Measurements from ENCODE around the gene ZNF169. TPM values are rescaled to one million over a fixed set of nuclear protein-coding genes. Genes with fewer than 3 reads are reported as not detected.

ZNF169 gene
- total and polyA plus RNA-seq, 2 of the 8 experiments (the other 6 are each of a cell fraction or from before 2014, with no cell fraction given) = 7.0 to 9.0 TPM

- Histone ChIP-seq H2AK5ac (ENCODE audit: low read depth, low read length) (no peak overlapping the region), H3K4me3 (ENCODE audit: extremely low read depth in 1 of 4, insufficient read depth in 2 of 4, low read depth in 3 of 4, low read length in 4 of 4) (no peak overlapping the region), H3K79me1 (ENCODE audit: low read depth, low read length) (peaks cover 3% of the 10 kb centered on the region; the same call in 1 of the 2 replicates), H3K79me2 (ENCODE audit: control insufficient read depth in 1 of 2, insufficient read depth in 2 of 2, low read length in 2 of 2) (peaks cover 0 to 7% of the 10 kb centered on the region in 2 experiments; a peak in 1 of 4 replicates), H4K20me1 (replicated peaks in 1 of 2; ENCODE audit: control insufficient read depth in 1 of 2, insufficient read depth in 2 of 2, low read length in 2 of 2) (no peaks in the 10 kb centered on the region), H3K4me1 (replicated peaks in 1 of 4; ENCODE audit: control insufficient read depth in 3 of 4, insufficient read depth in 4 of 4, low read length in 3 of 4) (no peaks in the 10 kb centered on the region; a peak in 2 of 7 replicates), H2AFZ (ENCODE audit: low read length) (no peak overlapping the region), H3K36me3 (ENCODE audit: control insufficient read depth in 2 of 4, insufficient read depth in 4 of 4, low read length in 3 of 4) (no peaks in the 10 kb centered on the region), H3K56ac (replicated peaks; ENCODE audit: insufficient read length, low read depth, low read length) (no peak overlapping the region), H3K27me3 (replicated peaks in 1 of 4; ENCODE audit: control insufficient read depth in 3 of 4, extremely low read depth in 1 of 4, insufficient read depth in 3 of 4, low read length in 3 of 4) (no peaks in the 10 kb centered on the region), H3K23ac (ENCODE audit: insufficient read length) (no peak overlapping the region), H3K27ac (ENCODE audit: low read depth, low read length) (no peak overlapping the region), H3K18ac (ENCODE audit: extremely low read depth, low read length) (no peak overlapping the region), H3K23me2 (ENCODE audit: low read depth, low read length) (peaks cover 4% of the 10 kb centered on the region; the same call in 1 of the 2 replicates), H2BK12ac (ENCODE audit: low read depth, low read length) (no peak overlapping the region), H2BK15ac (ENCODE audit: low read length) (no peak overlapping the region), H3K4me2 (ENCODE audit: insufficient read depth in 1 of 2, low read depth in 2 of 2, low read length in 2 of 2) (no peak overlapping the region), H3K9ac (replicated peaks in 1 of 4; ENCODE audit: extremely low read depth in 1 of 4, low read depth in 3 of 4, low read length in 3 of 4) (no peak overlapping the region), H4K91ac (replicated peaks; ENCODE audit: insufficient read length, low read length) (no peak overlapping the region), H3K9me3 (ENCODE audit: insufficient read depth in 2 of 2, low read depth in 1 of 2, low read length in 1 of 2) (no peaks in the 10 kb centered on the region), H3K4ac (replicated peaks; ENCODE audit: insufficient read length, low read depth, low read length) (no peak overlapping the region), H2BK5ac (ENCODE audit: low read depth, low read length) (no peak overlapping the region), H4K5ac (ENCODE audit: insufficient read length, low read depth, low read length) (no peak overlapping the region), H4K8ac (ENCODE audit: extremely low read depth, insufficient read depth, low read length) (no peak overlapping the region), H2BK120ac (replicated peaks; ENCODE audit: low read depth, low read length) (no peak overlapping the region), H2BK20ac (ENCODE audit: low read length) (no peak overlapping the region), H3K14ac (ENCODE audit: insufficient read length) (no peak overlapping the region)
- WGBS, 2 experiments (ENCODE audit: extremely low coverage in 1 of 2, insufficient coverage in 1 of 2, insufficient read length in 1 of 2, insufficient replicate concordance in 2 of 2, low coverage in 1 of 2, low lambda C conversion rate in 2 of 2, missing lambda C conversion rate in 1 of 2) = 76% methylated on average over 2 of the region's 2 CpGs; no CpG with 5 or more reads in 1 of the 2 experiments
- ChIA-PET POLR2A (ENCODE audit: partially characterized antibody) (no interaction called here), CTCF (ENCODE audit: partially characterized antibody) (no interaction called here)
- no peak for TF ChIP-seq CREB1 (IDR thresholded peaks at IDR 0.05)
- TF ChIP-seq EGR1 (IDR thresholded peaks at IDR 0.05; ENCODE audit: borderline replicate concordance, low read depth, low read length) = no peak
- TF ChIP-seq YY1 (IDR thresholded peaks at IDR 0.05; ENCODE audit: low read depth, low read length) = no peak
- TF ChIP-seq KDM4A (IDR thresholded peaks at IDR 0.05; ENCODE audit: low read depth, low read length, severe bottlenecking) = no peak
- no peak for TF ChIP-seq NANOG (IDR thresholded peaks at IDR 0.05; ENCODE audit: insufficient read depth, low read depth, low read length, poor library complexity, severe bottlenecking)
- no peak for TF ChIP-seq RBBP5 (IDR thresholded peaks at IDR 0.05; ENCODE audit: borderline replicate concordance, low read depth, low read length)
- TF ChIP-seq SAP30 (IDR thresholded peaks at IDR 0.05; ENCODE audit: insufficient read depth, insufficient replicate concordance, low read length) = no peak
- no peak for TF ChIP-seq TEAD4 (IDR thresholded peaks at IDR 0.05; ENCODE audit: low read depth, low read length)
- no peak for TF ChIP-seq SIRT6 (IDR thresholded peaks at IDR 0.05; ENCODE audit: low read length)
- no peak for TF ChIP-seq SUZ12 (IDR thresholded peaks at IDR 0.05; ENCODE audit: low read length)
- DNase-seq (ENCODE audit: low read depth in 1 of 2, low spot score in 2 of 2) (no peak), FAIRE-seq (no peak)
These were observed 3.1 kb upstream of the ZNF169 start for GRCh38 chr9:94256007-94256406.

All from H1 (cell line).